ENCODE data around the gene GOLPH3L.

GRCh38 chr1:150619576-150620509, 77.1 kb downstream of the GOLPH3L start:
- TF ChIP-seq CTCF (IDR thresholded peaks at IDR 0.05) (no peak), EZH2 (IDR thresholded peaks at IDR 0.05) (no peak)

Measured in neural progenitor cell (in vitro differentiated cells).